Activated gamma-delta T cell treated with anti-CD3 and anti-CD28 coated beads, Interleukin-2, amount 50 U/mL, for 16 hours (primary cell): Measurements from ENCODE around the gene CCDC85A.
A peak's percentile ranks its signal among the peaks of the same experiment; 100 is the strongest.
"Not testable (repeated sequence)": the region's sequence is repeated elsewhere in the genome, so short reads cannot be mapped to it uniquely, and the experiment has no call there.

Experiments
- DNase-seq: peaks from one replicate; pipeline ENCODE4 v3.0.0-alpha.2; 2020; ENCODE audit warnings: low read depth

CCDC85A gene

DNA sequence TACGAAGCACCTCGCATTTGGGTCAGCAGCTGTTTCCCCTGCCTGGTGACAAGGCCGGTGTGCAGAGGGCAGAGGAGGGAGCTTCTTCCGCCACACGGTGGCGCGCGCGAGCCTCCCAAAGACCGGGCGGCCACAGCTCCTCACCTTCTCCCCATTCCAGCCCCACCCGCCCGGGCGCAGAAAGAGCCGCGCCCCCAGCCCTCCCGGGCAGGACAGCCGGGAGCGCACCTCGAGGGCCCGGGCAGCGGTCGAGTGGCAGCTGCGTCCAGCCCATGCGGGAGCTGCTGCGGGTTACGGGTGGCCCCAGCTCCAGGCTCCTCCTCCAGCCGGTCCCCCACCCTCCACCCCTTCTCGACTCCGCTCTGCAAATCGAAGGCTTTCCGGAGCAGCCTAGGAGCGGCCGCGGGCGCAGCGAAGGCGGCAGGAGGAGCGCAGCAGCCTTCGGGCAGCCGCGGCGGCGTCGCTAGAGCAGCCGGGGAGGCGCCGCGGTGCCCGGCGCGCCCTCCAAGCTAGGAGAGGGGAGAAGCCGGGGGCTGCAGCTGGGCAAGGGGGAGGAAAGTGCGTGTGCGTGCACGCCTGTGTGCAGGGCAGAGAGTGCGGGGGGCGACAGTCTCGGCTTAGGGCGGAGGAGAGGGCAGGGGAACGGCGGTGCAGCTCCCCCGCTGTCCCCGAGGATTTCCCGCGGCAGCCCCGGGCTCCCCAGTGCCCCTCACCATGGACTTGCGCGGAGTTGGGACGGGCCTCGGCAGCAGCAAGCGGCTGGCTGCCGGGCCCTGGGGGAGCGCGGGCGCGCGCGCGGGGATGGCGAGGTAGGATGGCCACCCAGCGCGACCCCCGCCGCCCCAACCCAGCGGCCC lies at the start of gene CCDC85A:
TSS of gene CCDC85A (plus strand) at position 348 of the 857 bp plus-strand sequence. CDS start 635 bp downstream, outside the sequence.
- peak; percentile 1 for DNase-seq

DNA sequence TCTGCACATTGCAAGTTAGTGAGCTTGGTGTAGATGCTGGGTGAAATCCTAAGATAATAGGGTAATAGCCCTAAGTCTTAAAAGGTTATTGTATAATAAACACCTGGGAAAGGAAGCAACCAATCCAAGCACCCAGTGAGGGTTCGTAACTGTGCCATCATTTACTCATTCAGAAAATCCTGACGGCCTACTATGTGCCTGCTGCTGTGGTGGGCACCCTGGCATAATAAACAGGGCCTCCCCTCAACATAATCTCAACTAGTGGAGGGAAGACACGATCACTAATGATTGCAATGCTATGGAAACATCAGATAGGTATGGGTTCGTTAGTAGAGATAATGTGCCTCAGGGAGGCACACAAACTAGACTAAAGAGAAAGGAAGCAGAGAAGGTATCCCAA lies 48.9 kb upstream of the CCDC85A start:
- DNase-seq: no peak

DNA sequence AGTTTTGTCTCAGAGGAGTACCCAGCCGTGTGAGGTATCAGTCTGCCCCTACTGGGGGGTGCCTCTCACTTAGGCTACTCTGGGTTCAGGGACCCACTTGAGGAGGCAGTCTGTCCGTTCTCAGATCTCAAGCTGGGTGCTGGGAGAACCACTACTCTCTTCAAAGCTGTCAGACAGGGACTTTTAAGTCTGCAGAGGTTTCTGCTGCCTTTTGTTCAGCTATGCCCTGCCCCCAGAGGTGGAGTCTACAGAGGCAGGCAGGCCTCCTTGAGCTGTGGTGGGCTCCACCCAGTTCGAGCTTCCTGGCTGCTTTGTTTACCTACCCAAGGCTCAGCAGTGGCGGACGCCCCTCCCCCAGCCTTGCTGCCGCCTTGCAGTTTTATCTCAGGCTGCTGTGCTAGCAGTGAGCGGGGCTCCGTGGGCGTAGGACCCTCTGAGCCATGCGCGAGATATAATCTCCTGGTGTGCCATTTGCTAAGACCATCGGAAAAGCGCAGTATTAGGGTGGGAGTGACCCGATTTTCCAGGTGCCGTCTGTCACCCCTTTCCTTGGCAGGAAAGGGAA lies 41.2 kb upstream of the CCDC85A start:
- not testable (repeated sequence) for DNase-seq

DNA sequence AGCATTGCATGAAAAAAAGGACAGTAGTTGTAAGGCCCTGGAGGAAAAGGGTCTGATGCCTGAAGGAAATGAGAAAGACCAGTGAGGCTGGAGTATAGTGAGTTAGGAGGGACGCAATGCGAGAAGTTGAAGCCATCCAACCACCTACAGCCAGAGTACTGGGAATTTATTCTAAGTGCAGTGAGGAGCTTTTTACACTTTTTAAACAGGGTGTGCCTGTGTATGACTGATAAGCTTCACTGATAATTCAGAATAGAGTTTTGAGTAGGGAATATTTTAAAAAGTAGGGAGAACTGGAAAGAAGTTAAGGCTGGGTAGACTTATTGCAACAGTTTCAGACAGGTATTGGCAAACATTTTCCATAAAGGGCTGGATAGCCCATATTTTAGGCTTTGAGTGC lies 35.9 kb upstream of the CCDC85A start:
- DNase-seq: no peak

DNA sequence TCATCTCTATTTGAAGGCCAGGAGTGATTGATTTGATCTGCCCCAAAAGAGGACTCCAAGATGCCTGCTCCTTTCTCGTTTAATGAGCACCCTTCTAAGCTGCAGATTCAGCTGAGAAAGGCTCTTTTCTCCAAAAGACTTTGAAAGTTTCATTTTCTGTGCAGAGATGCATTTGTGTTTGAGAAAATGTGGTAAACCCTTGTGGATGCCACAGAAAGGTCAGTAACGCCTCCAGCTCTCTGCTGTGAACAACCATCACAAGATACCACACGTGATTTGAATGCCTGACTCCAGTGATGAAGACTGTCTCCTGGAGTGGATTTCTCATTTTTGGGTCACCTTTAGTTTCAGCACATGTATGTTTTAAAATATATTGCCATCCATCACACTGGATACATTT lies 35.0 kb upstream of the CCDC85A start:
- no peak for DNase-seq

DNA sequence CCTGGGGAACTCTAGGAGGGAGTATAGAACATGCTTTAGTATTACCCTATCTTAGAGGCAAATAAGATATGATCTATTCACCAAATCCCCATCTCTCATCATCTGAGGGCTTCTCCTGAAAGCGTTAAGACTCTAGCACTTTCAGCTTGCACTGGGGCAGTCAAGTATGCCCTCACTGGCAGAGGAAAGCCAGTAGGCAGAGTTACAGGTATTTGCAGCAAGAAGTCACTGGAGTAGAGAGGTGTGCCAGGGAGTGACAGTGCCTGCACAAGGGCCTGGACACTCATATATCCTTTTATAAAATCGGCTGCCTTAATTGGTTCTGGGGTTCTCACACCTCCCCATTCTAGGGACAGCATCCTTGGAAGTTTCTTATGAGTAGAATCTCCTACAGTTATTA lies 31.9 kb upstream of the CCDC85A start:
- no peak for DNase-seq

DNA sequence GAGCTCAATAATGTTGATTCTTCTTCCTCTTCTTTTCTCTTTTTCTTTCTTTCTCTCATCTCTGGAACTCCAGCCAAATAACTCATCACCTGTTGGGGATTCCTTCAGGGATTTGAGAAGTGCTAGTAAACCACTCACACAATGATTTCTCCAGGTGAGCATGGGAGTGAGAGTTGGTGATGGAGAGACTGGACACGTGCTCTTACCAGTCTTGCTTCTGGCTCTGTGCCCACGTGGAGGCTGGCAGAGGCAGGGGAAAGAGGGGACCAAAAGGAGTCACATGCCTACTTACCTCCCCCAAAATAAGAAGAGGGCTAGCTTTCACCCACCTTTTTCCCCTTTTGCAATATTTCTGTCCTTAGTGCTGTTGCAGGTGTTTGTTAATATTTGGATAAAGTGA lies 28.6 kb upstream of the CCDC85A start:
- DNase-seq: no peak

DNA sequence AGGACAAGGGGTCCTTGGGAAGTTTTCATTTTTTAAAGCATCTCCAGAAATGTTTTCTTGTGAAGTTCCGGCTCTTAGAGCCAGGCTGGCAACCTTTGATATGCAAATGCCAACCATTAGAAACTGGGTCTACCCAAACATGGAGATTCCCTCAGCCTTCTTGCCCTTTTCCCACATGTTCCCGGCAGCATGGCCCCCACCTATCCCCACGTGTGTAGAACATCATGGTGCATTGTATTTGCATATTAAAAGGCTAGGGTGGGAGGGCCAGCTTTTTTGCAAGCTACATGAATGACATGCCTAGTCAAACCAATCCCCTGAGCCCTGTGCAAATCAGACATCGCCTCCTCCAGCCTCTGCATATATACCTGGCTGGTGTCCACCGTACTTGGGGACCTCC lies 23.9 kb upstream of the CCDC85A start:
- DNase-seq: not testable (repeated sequence)

DNA sequence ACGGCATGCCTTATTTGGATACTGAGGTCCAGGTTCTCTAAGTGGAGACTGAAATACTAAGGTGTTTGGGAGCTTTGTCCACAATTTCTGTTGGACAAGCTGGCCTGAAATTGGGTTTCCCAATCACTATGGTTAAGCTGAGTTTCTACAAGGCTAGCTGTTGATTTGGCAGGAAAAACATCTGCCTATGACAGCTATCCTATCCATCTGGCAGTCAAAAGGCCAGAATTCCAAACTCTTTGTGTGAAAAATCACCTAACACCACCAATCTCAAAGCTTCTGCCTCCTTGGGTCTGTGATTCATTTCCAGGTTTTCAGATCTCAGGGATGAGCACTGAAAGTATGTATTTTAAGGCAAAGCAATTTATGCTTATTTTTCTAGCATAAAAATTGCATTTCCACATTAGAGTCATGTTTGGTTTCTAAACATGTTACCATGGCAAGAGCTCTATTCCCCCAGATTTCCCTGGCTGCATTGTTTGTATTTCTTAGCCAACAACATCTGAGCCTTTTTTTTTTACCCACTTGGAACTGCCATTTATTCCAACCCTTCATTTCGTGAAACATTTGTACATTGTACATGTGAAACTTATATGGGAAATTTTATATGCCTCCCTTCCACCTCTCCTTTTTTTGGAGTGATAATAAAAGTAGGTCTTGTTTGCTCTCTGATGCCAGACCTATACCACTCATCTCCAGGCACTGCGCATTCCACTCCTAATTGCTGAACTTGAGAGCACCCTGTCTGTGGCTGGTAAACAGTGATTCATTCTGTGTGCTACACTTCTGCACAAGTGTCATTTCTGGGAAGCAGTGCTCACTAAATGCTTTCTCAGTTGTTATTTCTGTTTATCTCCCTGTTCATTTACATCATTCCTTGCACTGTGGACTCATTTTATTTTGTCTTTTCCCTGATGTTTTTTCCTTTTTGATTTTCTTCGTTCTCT lies 15.9 kb upstream of the CCDC85A start:
- no peak for DNase-seq

DNA sequence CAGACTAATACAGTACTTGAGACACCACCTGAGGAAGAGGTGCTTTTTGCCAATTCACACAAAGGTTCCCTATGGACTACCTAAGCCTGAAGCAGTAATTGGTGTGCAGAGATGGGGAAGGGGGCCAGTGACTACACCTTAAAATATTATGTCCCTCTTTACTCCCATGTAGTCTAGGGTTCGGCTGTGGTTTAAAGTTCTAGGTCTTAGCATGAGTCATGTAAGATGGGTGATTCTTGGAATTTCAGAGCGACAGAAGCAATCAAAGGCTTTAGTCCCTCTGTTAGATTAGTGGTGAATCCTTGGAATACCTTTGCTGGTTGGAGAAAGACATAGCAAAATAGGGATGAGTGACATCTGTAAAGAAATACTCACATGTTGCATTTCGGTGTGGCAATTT lies 14.3 kb upstream of the CCDC85A start:
- DNase-seq: no peak

DNA sequence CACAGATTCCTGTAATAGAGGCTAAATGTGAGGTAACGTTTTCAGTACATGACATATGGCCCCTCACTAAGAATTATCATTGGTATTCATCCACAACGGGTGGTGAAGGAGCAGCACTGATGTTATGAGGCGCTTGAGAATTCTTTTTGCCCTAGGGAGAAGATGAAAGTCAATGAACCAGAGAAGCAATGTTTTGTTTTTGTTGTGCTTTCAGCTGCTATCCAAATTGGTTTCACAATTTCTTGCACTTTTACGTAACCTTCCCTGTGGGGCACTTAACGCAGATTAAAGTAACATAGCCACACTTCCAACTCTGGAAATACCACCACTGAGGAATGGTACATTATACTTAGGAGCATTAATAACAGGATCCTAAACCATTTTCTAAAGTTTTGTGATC lies 13.3 kb upstream of the CCDC85A start:
- DNase-seq: no peak

DNA sequence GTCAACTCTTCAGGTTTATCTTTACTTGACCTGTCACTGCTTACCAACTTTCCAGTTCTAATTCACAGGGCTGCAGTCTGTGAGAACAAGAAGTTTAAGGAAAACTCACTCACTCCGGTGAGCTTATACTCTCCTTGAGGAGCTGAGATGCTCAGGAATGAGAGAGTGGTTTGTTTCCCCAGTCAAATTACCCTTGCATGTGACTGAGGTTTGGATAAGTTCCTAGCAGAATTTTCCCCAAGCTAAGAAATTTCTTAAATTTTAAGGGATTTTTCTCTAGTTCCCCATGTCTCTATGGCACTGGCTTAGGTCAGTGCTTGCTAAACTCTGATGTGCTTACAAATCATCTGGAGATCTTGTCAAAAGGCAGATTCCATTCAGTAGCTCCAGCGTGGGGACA lies 12.8 kb upstream of the CCDC85A start:
- no peak for DNase-seq

DNA sequence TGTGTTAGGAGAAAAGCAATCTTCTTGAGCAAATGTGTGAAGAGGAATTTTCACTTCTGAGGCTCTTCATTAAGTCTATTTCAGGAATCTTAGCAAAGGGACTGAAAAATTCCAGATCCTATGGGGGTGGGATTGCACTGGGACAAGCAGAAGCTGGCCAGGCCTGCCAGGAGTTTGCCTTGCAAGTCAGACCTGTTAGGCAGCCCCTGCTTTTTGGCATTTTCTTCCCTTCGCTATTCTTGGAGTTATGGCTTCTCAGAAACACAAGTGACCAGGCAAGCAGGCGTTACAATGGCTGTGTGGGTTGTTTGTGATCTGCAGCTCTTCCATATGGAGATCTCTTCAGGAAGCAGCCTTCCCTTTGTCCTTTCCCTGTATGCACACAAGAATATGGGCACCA lies 8.0 kb upstream of the CCDC85A start:
- DNase-seq: no peak

DNA sequence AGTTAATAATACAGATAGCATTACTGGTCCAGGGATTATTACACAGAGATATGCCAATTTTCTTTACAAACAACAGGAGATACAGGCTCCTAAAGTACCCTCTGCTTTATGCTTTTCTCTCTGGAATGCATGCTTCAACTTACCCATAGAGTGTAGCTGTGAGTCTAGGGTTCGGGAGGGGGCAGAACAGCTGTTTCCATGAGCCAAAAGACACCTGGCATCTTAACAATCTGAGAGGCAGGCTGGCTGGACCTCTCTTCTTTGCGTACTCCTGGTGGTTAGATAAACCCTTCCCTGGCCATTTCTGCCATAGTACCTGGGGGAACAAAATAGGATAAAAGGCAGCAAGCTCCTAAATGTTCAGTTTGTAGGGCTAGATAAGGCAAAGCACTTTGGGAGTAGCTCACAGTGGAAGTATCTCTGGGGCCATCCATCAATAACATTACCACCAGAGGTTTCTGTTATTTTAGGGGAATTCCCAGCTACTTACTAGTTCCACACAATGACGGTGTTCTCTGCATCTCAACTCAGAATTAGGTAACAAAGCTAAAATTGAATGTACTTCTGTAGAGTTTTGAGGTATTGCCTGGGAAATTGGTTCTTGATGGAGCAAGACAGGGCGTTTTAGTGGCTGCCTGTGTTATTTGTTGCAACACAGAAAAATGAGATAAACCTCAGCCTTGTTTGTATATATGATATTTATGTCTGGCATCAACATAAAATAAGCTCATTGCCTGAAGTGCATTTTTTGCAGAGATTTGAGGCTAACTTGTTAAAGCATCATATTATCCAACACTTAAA lies 6.2 kb upstream of the CCDC85A start:
- DNase-seq: no peak

DNA sequence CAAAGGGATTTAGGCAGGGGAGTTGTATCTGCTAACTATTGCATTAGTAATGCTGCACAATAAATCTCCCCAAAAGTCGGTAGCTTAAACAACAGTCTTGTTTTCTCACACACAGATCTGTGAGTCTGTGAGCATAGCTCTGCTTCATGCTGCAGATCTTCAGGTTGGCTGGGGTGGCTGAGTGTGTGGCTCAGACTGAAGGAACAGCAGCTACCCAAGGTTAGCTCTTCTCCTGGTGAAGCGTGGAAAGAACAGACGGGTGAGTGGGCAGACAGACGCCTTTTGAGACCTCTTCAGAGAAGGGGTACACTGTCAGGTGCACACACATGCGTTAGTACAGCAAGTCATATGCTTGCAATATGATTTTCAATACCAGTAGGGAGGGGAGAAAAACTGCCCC lies 3.9 kb upstream of the CCDC85A start:
- DNase-seq: no peak

DNA sequence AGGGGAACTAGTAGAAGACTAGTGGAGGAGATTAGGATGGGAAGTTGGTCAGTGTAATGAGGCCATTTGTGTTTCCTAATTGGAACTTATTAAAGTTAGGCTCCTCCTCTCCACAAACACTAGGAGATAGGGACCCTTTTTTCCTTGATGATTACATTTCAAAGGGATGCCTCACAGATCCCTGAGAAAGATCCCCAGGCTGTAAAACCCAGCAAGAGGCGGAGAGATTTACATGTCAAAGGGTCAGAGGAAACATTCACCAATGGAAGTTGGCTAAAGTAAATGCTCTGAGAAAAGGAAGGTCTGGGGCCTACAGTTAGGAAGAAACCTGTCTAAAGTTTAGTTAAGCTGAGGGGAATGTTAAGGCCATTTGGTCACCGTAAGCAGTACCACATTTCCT lies 1.4 kb upstream of the CCDC85A start:
- no peak for DNase-seq

DNA sequence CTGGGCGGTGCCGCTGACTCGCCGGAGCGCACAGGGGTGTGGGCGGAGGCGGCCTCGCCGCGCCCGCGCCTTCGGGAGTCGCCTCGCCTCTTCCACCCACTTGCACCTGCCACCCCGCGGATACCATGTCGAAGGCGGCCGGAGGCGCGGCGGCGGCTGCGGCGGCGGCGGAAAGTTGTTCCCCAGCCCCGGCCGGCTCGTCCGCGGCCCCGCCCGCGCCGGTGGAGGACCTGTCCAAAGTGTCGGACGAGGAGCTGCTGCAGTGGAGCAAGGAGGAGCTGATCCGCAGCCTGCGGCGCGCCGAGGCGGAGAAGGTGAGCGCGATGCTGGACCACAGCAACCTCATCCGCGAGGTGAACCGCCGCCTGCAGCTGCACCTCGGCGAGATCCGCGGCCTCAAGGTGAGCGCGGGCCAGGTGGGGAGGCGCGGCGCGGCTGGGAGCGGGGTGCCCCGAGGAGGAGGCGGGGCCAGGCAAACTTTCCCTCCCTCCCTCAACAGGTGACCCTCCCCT lies 766 bp downstream of the CCDC85A start:
- DNase-seq: no peak

DNA sequence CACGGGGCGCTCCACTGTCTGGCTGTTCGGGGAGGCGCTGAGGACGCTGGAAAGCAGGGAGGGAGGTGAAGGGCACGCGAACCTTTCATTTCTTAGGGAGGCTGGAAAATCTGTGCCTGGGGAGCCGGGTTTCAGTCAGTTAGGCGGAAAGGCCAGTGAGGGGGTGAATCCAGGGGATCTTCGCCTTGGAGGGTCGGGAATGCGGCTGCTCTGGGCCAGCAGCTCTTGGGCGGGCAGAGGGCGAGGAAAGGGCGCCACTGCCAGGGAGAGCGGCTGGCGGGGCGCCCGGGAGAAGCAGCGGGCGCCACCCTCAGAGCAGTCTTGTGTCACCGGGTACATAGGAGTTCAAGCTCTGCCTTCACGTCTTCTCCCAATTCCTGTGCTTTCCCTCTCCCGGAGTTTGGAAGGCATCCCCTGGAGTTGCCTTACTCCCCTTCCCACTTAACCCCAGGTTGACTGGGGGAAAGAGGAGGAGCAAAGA lies 1.4 kb downstream of the CCDC85A start:
- no peak for DNase-seq

DNA sequence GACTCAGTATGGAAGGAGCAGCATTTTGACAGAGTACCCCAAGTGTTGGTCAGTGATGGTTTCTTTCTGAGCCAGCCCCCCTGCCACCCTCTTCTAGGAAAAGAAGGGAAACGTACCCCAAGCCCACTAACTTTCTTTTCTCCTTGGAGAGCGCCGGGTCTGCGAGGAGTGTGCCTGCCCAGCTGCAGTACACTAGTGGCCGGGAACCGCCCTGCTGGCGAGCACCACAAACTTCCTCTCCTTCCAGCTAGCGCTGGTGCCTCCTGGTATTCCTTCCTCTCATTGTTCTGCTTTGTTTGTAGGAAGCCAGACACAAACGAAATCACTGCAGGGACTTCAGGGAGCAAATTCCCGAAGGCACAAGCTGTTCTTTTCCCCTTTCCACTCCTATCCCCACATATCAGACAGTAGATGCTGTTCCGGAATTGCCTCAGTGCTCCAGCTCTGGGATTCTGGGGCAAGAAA lies 1.8 kb downstream of the CCDC85A start:
- no peak for DNase-seq

DNA sequence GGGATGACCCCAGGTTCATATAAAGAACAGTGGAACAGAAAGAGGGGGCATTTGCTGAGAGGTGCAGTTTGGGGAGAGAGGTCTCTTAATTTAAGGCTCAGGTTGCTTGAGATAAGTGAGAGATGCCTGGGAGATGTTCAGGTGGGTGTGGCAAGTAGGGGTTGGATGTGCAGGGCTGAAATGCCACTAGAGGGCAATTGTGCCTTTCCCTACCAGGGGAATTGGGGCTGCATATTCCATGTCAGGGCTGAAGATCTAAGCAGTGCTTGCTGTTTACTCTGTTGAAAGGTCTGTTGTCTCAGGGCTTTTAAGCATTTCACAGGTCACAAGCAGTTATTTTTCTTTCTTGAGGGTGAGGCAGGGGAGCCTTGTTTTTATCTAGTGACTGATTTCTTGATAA lies 7.8 kb downstream of the CCDC85A start:
- no peak for DNase-seq

DNA sequence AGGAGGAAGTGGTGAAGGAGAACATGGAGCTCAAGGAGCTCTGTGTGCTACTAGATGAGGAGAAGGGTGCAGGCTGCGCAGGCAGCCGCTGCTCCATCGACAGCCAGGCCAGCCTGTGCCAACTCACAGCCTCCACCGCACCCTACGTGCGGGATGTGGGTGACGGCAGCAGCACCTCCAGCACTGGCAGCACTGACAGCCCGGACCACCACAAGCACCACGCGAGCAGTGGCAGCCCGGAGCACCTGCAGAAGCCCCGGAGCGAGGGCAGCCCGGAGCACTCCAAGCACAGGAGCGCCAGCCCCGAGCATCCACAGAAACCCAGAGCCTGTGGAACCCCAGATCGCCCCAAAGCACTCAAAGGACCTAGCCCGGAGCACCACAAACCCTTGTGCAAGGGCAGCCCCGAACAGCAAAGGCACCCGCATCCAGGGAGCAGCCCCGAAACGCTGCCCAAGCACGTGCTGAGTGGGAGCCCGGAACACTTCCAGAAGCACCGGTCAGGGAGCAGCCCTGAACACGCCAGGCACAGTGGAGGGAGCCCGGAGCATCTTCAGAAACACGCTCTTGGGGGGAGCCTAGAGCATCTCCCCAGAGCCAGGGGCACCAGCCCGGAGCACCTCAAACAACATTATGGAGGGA lies 9.0 kb downstream of the CCDC85A start:
- no peak for DNase-seq
